Heart right ventricle (tissue), 16 donors: ENCODE data around the gene RAPGEF5. TPM values are rescaled to one million over a fixed set of nuclear protein-coding genes. Genes with fewer than 3 reads are reported as not detected.

Experiments
- ATAC-seq, 8 donors: fragments of 200-7000 bp; cut with Tn5 transposase; one replicate each; pipeline ENCODE4 v1.9.1; 2020; ENCODE audit warnings: mild to moderate bottlenecking in 8 of 8, moderate library complexity in 8 of 8, moderate number of reproducible peaks in 1 of 8
- DNase-seq, 2 donors: peaks; one replicate each; pipeline ENCODE4 v3.0.0-alpha.2; 2020
- H3K27ac ChIP-seq, 10 donors: fragments of 200-600 bp; sonication (generic) in 2 of 10; one replicate each; pipeline versions ENCODE4 v1.5.0 to v1.8.0; 2020 to 2022; ENCODE audit warnings: mild to moderate bottlenecking in 3 of 10
- H3K27me3 ChIP-seq, 7 donors: fragments of 200-600 bp; one replicate each; pipeline ENCODE4 v1.8.0; 2021 to 2022; ENCODE audit warnings: mild to moderate bottlenecking in 2 of 7
- H3K36me3 ChIP-seq, 9 donors: fragments of 200-600 bp; sonication (generic) in 1 of 9; one replicate each; pipeline versions ENCODE4 v1.5.0 to v1.8.0; 2020 to 2022; ENCODE audit warnings: mild to moderate bottlenecking in 2 of 9
- H3K4me1 ChIP-seq, 9 donors: fragments of 200-600 bp; sonication (generic) in 1 of 9; one replicate each; pipeline versions ENCODE4 v1.5.0 to v1.8.0; 2020 to 2022; ENCODE audit warnings: mild to moderate bottlenecking in 4 of 9
- H3K4me3 ChIP-seq, 10 donors: fragments of 200-600 bp; sonication (generic) in 2 of 10; one replicate each; pipeline versions ENCODE4 v1.5.0 to v1.8.0; 2020 to 2022; ENCODE audit warnings: mild to moderate bottlenecking in 7 of 10, moderate library complexity in 2 of 10
- H3K9me3 ChIP-seq, 11 donors: fragments of 200-600 bp in 10 of 11; sonication (generic) in 2 of 11; one replicate each; pipeline versions ENCODE4 v1.5.0 to v1.8.0; 2013 to 2022; ENCODE audit warnings: mild to moderate bottlenecking in 2 of 11, control low read depth in 1 of 11, moderate library complexity in 1 of 11
- WGBS, 2 donors: extraction: QIAGEN DNeasy Blood & Tissue Kit; methylation state at CpG; one replicate each; pipeline ENCODE4 v1.1.7; 2013; ENCODE audit warnings: inconsistent platforms in 1 of 2; 5-methylcytosine and 5-hydroxymethylcytosine counted together
- intact Hi-C, 10 donors: fragments of 100-400 bp; cut with DNase I; formaldehyde crosslinking; loops; one replicate each; pipeline versions ENCODE4 v1.11.1 to v1.14.2; 2022
- polyA plus RNA-seq, 2 donors: library from polyadenylated mRNA; stranded (reverse); fragments of 200-250 nt; gene quantifications; one replicate each; pipeline ENCODE4 v1.2.3, GENCODE V29; 2013
- total RNA-seq, 10 donors: library from RNA; stranded (reverse); fragmentation: NEBNext Ultra II Directional in 3 of 10; extraction: Animal tissue kit (Norgen Biotek cat#: 25700) in 3 of 10; gene quantifications; one replicate each; pipeline versions ENCODE4 v1.2.1 to v1.2.4, GENCODE V29; 2021 to 2023
- TF ChIP-seq, protein P1 (sequence below), 9 donors: fragments of 200-600 bp; sonication (generic) in 2 of 9; IDR thresholded peaks; one replicate each; pipeline versions ENCODE4 v1.5.0 to v1.8.0; 2021 to 2022; ENCODE audit warnings: antibody characterized with exemption in 9 of 9, mild to moderate bottlenecking in 5 of 9, moderate library complexity in 1 of 9
- donor health status: Arrhythmogenic right ventricular cardiomyopathy.
- donor health status: ischemic (EF 13 %, LVEDD 7.1; RV severe dilation, severe dysfunction).
- donor health status: healthy with polysubstance abuse.
- donor health status: DM: no; HTN: yes; CAD: no.
- donor health status: DM: no; HTN: no; CAD: no.
- donor health status: ischemic (EF 25% LVEDD 6.9; RV normal size, moderate dysfunction).
- donor health status: ischemic (EF 25% LVEDD 5.7; RV mildly dilated, moderate dysfunction).
- donor health status: healthy.
- donor health status: DM: yes; HTN: yes; CAD: no.
- donor health status: Ischemic cardiomyopathy.
- donor health status: ischemic (EF 35%, LVEDD 5.7; RV mildly dilated, moderate dysfunction).
- donor health status: nonischemic (EF 11% LVEDD 7.7; RV severe dilation, severe dysfunction).
- donor health status: DM: yes; HTN: yes; CAD: no.
- donor health status: PGD.
- donor health status: ischemic (EF 29% LVEDD 5.4; RV normal size, mild dysfunction).
- donor health status: nonischemic (EF 23%, LVEDD 6.1; RV moderate dilation, normal function).

RAPGEF5 gene
- total and polyA plus RNA-seq, 12 donors = 4.3 to 33.3 (median 14.3) TPM

DNA sequence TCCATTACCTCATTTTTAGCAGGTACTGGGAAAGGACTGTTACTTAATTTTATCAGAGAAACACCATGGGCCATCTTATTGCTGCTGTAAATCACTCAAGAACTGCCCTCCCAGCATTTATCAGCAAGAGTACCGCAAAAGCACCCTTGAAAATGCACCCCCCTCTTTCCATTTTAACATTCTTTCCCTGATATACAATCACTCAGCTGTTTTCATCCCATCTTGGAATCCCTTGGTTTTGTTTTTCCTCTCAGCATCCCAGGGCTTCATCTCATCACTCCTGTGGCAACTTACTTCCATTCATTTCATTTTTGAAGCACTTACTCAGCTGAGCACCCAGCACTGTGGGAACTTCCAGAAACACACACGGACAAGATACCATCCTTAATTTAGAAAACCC is 36.5 kb downstream of the RAPGEF5 start:
- no peak for ATAC-seq
- no peaks in the 10 kb centered on the region for H3K27me3 ChIP-seq
- WGBS, 2 donors = 43 to 58% methylated on average over 2 of the region's 2 CpGs
- no peak for DNase-seq
- TF ChIP-seq, protein P1, sequence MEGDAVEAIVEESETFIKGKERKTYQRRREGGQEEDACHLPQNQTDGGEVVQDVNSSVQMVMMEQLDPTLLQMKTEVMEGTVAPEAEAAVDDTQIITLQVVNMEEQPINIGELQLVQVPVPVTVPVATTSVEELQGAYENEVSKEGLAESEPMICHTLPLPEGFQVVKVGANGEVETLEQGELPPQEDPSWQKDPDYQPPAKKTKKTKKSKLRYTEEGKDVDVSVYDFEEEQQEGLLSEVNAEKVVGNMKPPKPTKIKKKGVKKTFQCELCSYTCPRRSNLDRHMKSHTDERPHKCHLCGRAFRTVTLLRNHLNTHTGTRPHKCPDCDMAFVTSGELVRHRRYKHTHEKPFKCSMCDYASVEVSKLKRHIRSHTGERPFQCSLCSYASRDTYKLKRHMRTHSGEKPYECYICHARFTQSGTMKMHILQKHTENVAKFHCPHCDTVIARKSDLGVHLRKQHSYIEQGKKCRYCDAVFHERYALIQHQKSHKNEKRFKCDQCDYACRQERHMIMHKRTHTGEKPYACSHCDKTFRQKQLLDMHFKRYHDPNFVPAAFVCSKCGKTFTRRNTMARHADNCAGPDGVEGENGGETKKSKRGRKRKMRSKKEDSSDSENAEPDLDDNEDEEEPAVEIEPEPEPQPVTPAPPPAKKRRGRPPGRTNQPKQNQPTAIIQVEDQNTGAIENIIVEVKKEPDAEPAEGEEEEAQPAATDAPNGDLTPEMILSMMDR (IDR thresholded peaks at IDR 0.05) = no peak
- H3K27ac ChIP-seq = no peak overlapping the region
- H3K4me3 ChIP-seq = no peak overlapping the region
- H3K36me3 ChIP-seq = no peaks in the 10 kb centered on the region
- no peaks in the 10 kb centered on the region for H3K9me3 ChIP-seq
- intact Hi-C loops = no loop called here
- peaks cover 0 to 12% (median 0%) of the 10 kb centered on the region in 9 donors for H3K4me1 ChIP-seq

DNA sequence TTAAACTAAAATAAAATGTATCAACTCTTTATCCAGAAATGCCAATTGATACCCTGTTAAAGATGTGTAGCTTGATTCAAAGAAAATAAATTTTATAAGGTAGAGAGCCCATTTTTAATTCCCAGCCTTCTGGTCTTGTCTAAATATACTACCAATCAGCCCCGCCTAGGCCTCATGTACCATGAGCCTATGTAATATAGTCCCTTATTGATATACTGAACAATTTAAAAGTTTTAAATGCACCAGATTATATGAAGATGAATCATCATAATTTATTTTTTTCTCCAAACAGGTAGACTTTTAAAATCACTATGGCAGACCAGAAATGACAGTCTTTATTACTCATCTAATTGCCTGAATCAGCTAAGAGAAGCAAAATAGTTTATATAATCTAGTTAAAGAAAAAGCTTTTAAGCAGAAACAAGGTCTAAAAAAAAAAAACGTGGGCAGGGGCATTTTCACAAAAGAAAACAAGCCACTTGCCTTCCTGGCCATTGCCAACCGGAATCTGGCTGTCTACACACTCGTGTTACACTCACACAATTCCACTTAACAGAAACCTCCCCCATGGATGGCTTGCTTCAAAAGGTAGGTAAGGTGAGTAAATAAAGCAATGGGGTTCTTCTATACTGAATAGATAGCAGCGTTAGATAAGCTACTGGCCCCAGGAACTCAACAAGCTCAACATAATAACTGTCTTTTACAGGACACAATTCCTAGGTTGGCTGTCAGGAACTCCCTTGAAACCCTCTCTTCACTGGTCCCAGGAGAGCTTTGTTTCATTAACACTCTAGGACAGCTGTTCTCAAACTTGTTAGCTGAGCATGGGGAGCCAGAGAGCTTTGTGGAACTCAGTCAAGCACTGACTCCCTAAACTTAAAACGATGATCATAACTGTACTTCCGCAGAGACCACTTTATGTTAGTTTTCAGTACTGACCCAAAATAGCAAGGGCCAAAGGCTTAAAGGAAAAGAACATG is 37.2 kb downstream of the RAPGEF5 start:
- Histone ChIP-seq H3K4me1 (peaks cover 0 to 12% (median 0%) of the 10 kb centered on the region in 9 donors), H3K36me3 (no peaks in the 10 kb centered on the region), H3K27me3 (no peaks in the 10 kb centered on the region), H3K4me3 (no peak overlapping the region), H3K9me3 (no peaks in the 10 kb centered on the region), H3K27ac (no peak overlapping the region)
- ATAC-seq = peak in 2 of 8 donors; percentile 19 to 25
- WGBS, 2 donors = 48 to 57% methylated on average over 7 of the region's 7 CpGs
- TF ChIP-seq, protein P1 (IDR thresholded peaks at IDR 0.05) = no peak
- DNase-seq = no peak
- intact Hi-C loops = no loop called here

DNA sequence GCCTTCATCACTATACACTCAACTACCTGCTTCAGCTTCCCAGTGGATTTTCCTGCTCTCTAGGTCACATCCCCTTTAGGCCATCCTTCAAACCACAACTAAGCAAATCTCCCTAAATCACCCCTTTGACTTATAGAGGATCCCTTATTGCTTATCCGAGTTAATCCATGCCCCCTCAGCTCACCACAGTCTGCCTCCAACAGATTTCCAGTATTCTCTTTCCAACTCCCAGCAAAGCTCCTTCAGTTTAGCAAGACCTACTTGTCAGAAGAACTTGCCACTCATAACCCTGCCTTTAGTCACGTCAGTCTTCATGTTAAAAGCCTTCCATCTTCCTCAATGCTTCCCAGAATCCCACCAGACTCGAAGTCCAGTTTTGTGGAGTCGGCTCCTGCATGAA is 38.6 kb downstream of the RAPGEF5 start:
- 85 to 88% methylated on average over 4 of the region's 4 CpGs for WGBS, 2 donors
- H3K27ac ChIP-seq = no peak overlapping the region
- no peaks in the 10 kb centered on the region for H3K27me3 ChIP-seq
- no peak for ATAC-seq
- H3K4me3 ChIP-seq = no peak overlapping the region
- H3K9me3 ChIP-seq = no peaks in the 10 kb centered on the region
- H3K36me3 ChIP-seq = no peaks in the 10 kb centered on the region
- no peak for DNase-seq
- intact Hi-C loops = no loop called here
- TF ChIP-seq, protein P1 (IDR thresholded peaks at IDR 0.05) = no peak
- peaks cover 0 to 12% (median 0%) of the 10 kb centered on the region in 9 donors for H3K4me1 ChIP-seq

DNA sequence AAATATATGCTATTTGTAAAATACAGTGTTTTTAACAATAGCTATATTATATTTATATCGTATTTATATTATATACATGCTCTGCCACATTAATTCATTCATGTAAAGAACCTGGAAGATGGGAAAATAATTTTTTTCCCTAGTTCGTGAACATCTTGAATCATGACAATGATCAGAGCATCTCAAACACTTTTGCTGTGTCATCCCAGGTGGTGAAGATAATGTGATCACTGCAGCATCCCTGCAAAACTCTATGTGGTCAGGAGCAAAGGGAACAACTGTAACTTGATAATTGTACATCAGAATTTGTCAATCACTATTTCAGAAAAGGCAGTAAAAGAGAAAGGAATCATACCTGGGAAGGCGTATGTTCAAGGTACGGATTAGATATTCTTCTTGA is 39.3 kb downstream of the RAPGEF5 start:
- no peaks in the 10 kb centered on the region for H3K27me3 ChIP-seq
- H3K36me3 ChIP-seq = no peaks in the 10 kb centered on the region
- no peak overlapping the region for H3K4me3 ChIP-seq
- ATAC-seq (no peak), DNase-seq (no peak)
- WGBS, 2 donors = 95 to 97% methylated on average over 4 of the region's 4 CpGs
- no peaks in the 10 kb centered on the region for H3K9me3 ChIP-seq
- H3K27ac ChIP-seq = no peak overlapping the region
- peaks cover 0 to 12% (median 0%) of the 10 kb centered on the region in 9 donors for H3K4me1 ChIP-seq
- TF ChIP-seq, protein P1 (IDR thresholded peaks at IDR 0.05) = no peak
- intact Hi-C loops = no loop called here
